Neuron (in vitro differentiated cells): Measurements from ENCODE around the gene ATP8A2.
"Not testable (repeated sequence)": the region's sequence is repeated elsewhere in the genome, so short reads cannot be mapped to it uniquely, and the experiment has no call there.

ENCODE experiments used
- H2AFZ ChIP-seq: one replicate; pipeline ENCODE4 v1.6.1; 2013; ENCODE audit warnings: low read depth, mild to moderate bottlenecking, inconsistent platforms, low read length, moderate library complexity
- H3K27me3 ChIP-seq: one replicate; pipeline ENCODE4 v1.6.1; 2013; ENCODE audit warnings: low read length; ENCODE audit not compliant: insufficient read depth
- H3K36me3 ChIP-seq: one replicate; pipeline ENCODE4 v1.6.1; 2013; ENCODE audit warnings: low read length; ENCODE audit not compliant: insufficient read depth
- H3K4me1 ChIP-seq: one replicate; pipeline ENCODE4 v1.6.1; 2013; ENCODE audit warnings: low read length; ENCODE audit not compliant: insufficient read depth
- H3K4me3 ChIP-seq: 2 replicates; pipeline ENCODE4 v1.5.1; 2013; ENCODE audit warnings: mild to moderate bottlenecking, low read length, moderate library complexity
- H3K9me3 ChIP-seq: one replicate; pipeline ENCODE4 v1.6.1; 2013; ENCODE audit warnings: low read length

ATP8A2 gene

GRCh38 chr13:25795277-25795676 lies 423.5 kb downstream of the ATP8A2 start:
- H2AFZ ChIP-seq, result no peak overlapping the region
- H3K27me3 ChIP-seq, result no peaks in the 10 kb centered on the region
- no peaks in the 10 kb centered on the region for H3K36me3 ChIP-seq
- H3K4me3 ChIP-seq, result no peak overlapping the region
- H3K4me1 ChIP-seq, result no peaks in the 10 kb centered on the region
- no peaks in the 10 kb centered on the region for H3K9me3 ChIP-seq

GRCh38 chr13:25796474-25796873 lies 424.7 kb downstream of the ATP8A2 start:
- Histone ChIP-seq H3K9me3 (no peaks in the 10 kb centered on the region), H3K4me1 (no peaks in the 10 kb centered on the region), H3K27me3 (no peaks in the 10 kb centered on the region), H3K4me3 (no peak overlapping the region), H2AFZ (no peak overlapping the region), H3K36me3 (no peaks in the 10 kb centered on the region)

- Histone ChIP-seq H3K27me3 (no peaks in the 10 kb centered on the region), H3K36me3 (no peaks in the 10 kb centered on the region), H3K4me3 (no peak overlapping the region), H3K4me1 (no peaks in the 10 kb centered on the region), H3K9me3 (no peaks in the 10 kb centered on the region), H2AFZ (no peak overlapping the region)
Measured at GRCh38 chr13:25798998-25799397, 427.2 kb downstream of the ATP8A2 start.

GRCh38 chr13:25800523-25800922 lies 428.7 kb downstream of the ATP8A2 start:
- Histone ChIP-seq H3K27me3 (no peaks in the 10 kb centered on the region), H3K9me3 (no peaks in the 10 kb centered on the region), H3K36me3 (no peaks in the 10 kb centered on the region), H3K4me1 (no peaks in the 10 kb centered on the region), H2AFZ (no peak overlapping the region), H3K4me3 (no peak overlapping the region)

- no peaks in the 10 kb centered on the region for H3K4me1 ChIP-seq
- no peaks in the 10 kb centered on the region for H3K9me3 ChIP-seq
- H3K27me3 ChIP-seq, result no peaks in the 10 kb centered on the region
- H2AFZ ChIP-seq, result no peak overlapping the region
- no peak overlapping the region for H3K4me3 ChIP-seq
- H3K36me3 ChIP-seq, result no peaks in the 10 kb centered on the region
Measured at GRCh38 chr13:25802579-25802978, 430.8 kb downstream of the ATP8A2 start.

GRCh38 chr13:25803641-25804040 lies 431.9 kb downstream of the ATP8A2 start:
- Histone ChIP-seq H3K4me3 (no peak overlapping the region), H3K9me3 (no peaks in the 10 kb centered on the region), H3K27me3 (no peaks in the 10 kb centered on the region), H3K36me3 (no peaks in the 10 kb centered on the region), H3K4me1 (no peaks in the 10 kb centered on the region), H2AFZ (no peak overlapping the region)

GRCh38 chr13:25806264-25806974 lies 434.6 kb downstream of the ATP8A2 start:
- Histone ChIP-seq H3K36me3 (no peaks in the 10 kb centered on the region), H3K27me3 (no peaks in the 10 kb centered on the region), H2AFZ (no peak overlapping the region), H3K9me3 (no peaks in the 10 kb centered on the region), H3K4me3 (no peak overlapping the region), H3K4me1 (no peaks in the 10 kb centered on the region)

- H3K4me1 ChIP-seq, result no peaks in the 10 kb centered on the region
- H3K9me3 ChIP-seq, result no peaks in the 10 kb centered on the region
- H3K36me3 ChIP-seq, result no peaks in the 10 kb centered on the region
- no peak overlapping the region for H2AFZ ChIP-seq
- no peaks in the 10 kb centered on the region for H3K27me3 ChIP-seq
- H3K4me3 ChIP-seq, result no peak overlapping the region
Measured at GRCh38 chr13:25807562-25807961, 435.8 kb downstream of the ATP8A2 start.

GRCh38 chr13:25811506-25811905 lies 439.7 kb downstream of the ATP8A2 start:
- Histone ChIP-seq H3K36me3 (no peaks in the 10 kb centered on the region), H3K9me3 (no peaks in the 10 kb centered on the region), H3K4me3 (no peak overlapping the region), H3K4me1 (no peaks in the 10 kb centered on the region), H3K27me3 (no peaks in the 10 kb centered on the region), H2AFZ (no peak overlapping the region)

GRCh38 chr13:25816239-25816638 lies 444.5 kb downstream of the ATP8A2 start:
- Histone ChIP-seq H3K36me3 (no peaks in the 10 kb centered on the region), H3K4me1 (no peaks in the 10 kb centered on the region), H3K9me3 (no peaks in the 10 kb centered on the region), H2AFZ (no peak overlapping the region), H3K4me3 (no peak overlapping the region), H3K27me3 (no peaks in the 10 kb centered on the region)

GRCh38 chr13:25819856-25820530 lies 448.2 kb downstream of the ATP8A2 start:
- Histone ChIP-seq H2AFZ (no peak overlapping the region), H3K4me3 (no peak overlapping the region), H3K9me3 (no peaks in the 10 kb centered on the region), H3K27me3 (no peaks in the 10 kb centered on the region), H3K36me3 (no peaks in the 10 kb centered on the region), H3K4me1 (no peaks in the 10 kb centered on the region)

GRCh38 chr13:25821776-25822175 lies 450.0 kb downstream of the ATP8A2 start:
- Histone ChIP-seq H3K36me3 (no peaks in the 10 kb centered on the region), H3K4me1 (no peaks in the 10 kb centered on the region), H3K9me3 (no peaks in the 10 kb centered on the region), H3K27me3 (no peaks in the 10 kb centered on the region), H3K4me3 (no peak overlapping the region), H2AFZ (no peak overlapping the region)

- H3K36me3 ChIP-seq, H3K9me3 ChIP-seq, H3K4me1 ChIP-seq: not testable (repeated sequence)
Measured at GRCh38 chr13:25827221-25827620, 455.4 kb downstream of the ATP8A2 start.

More at GRCh38 chr13:25827221-25827620, 455.4 kb downstream of the ATP8A2 start:
- H3K4me3 ChIP-seq, H3K27me3 ChIP-seq, H2AFZ ChIP-seq: not testable (repeated sequence)
